Spleen (tissue), 7 donors: ENCODE data around the gene PNLIPRP1.

Experiments used
- POLR2AphosphoS5 ChIP-seq, 3 donors: sonication (generic); formaldehyde crosslinking; IDR thresholded peaks; one replicate each; pipeline ENCODE4 v1.5.1; 2017; ENCODE audit warnings: antibody characterized with exemption in 3 of 3
- TF ChIP-seq, protein P1 (sequence below), 11 experiments: fragments of 200-600 bp in 7 of 11; fragments of 450-650 bp in 4 of 11; sonication (generic) in 4 of 11; IDR thresholded peaks in 8 of 11; conservative IDR thresholded peaks in 3 of 11; 1 replicate in 7 of 11; 2 replicates in 4 of 11; pipeline versions ENCODE4 v1.4.0 to v1.8.0; 2016 to 2021; ENCODE audit warnings: antibody characterized with exemption in 11 of 11, inconsistent platforms in 4 of 11, mild to moderate bottlenecking in 1 of 11
- donor health status: DM: no; HTN: no; CAD: no; lungs with moderate emphysema.
- donor health status: DM: no; HTN: no; CAD: no.
- donor health status: DM: no; HTN: no; CAD: no.

- no peak for TF ChIP-seq POLR2AphosphoS5 (IDR thresholded peaks at IDR 0.05)
- TF ChIP-seq, protein P1, sequence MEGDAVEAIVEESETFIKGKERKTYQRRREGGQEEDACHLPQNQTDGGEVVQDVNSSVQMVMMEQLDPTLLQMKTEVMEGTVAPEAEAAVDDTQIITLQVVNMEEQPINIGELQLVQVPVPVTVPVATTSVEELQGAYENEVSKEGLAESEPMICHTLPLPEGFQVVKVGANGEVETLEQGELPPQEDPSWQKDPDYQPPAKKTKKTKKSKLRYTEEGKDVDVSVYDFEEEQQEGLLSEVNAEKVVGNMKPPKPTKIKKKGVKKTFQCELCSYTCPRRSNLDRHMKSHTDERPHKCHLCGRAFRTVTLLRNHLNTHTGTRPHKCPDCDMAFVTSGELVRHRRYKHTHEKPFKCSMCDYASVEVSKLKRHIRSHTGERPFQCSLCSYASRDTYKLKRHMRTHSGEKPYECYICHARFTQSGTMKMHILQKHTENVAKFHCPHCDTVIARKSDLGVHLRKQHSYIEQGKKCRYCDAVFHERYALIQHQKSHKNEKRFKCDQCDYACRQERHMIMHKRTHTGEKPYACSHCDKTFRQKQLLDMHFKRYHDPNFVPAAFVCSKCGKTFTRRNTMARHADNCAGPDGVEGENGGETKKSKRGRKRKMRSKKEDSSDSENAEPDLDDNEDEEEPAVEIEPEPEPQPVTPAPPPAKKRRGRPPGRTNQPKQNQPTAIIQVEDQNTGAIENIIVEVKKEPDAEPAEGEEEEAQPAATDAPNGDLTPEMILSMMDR (IDR thresholded peaks at IDR 0.05 in 8 of 11, conservative IDR thresholded peaks at IDR 0.05 in 3 of 11): no peak
Measured at GRCh38 chr10:116567335-116567734, 23.4 kb upstream of the PNLIPRP1 start.
